HepG2 (cell line): ENCODE results near the gene PRELID2. TPM values are rescaled to one million over a fixed set of nuclear protein-coding genes. Genes with fewer than 3 reads are reported as not detected.
A peak's percentile ranks its signal among the peaks of the same experiment; 100 is the strongest.

Experiments
- ATF2 ChIP-seq: sonication (generic); formaldehyde crosslinking; IDR thresholded peaks from 2 replicates; pipeline ENCODE4 v1.4.0; 2020; ENCODE audit warnings: missing genetic modification reagents
- EEA1 ChIP-seq: sonication (generic); formaldehyde crosslinking; IDR thresholded peaks from 2 replicates; pipeline ENCODE4 v1.5.1; 2020; ENCODE audit warnings: mild to moderate bottlenecking, missing genetic modification reagents, borderline replicate concordance
- FOXJ3 ChIP-seq: sonication (generic); formaldehyde crosslinking; IDR thresholded peaks from 2 replicates; pipeline ENCODE4 v1.4.0; 2020; ENCODE audit warnings: missing genetic modification reagents, mild to moderate bottlenecking, borderline replicate concordance
- GLI4 ChIP-seq: sonication (generic); formaldehyde crosslinking; IDR thresholded peaks from 2 replicates; pipeline ENCODE4 v1.5.1; 2020; ENCODE audit warnings: missing genetic modification reagents, mild to moderate bottlenecking, moderate library complexity, borderline replicate concordance
- HMG20A ChIP-seq: IDR thresholded peaks from 2 replicates; pipeline ENCODE4 v1.6.1; 2016; ENCODE audit warnings: borderline replicate concordance
- KLF15 ChIP-seq: sonication (generic); formaldehyde crosslinking; IDR thresholded peaks from 2 replicates; pipeline ENCODE4 v1.8.1; 2023; ENCODE audit warnings: borderline replicate concordance, mild to moderate bottlenecking, inconsistent platforms, missing genetic modification reagents, mixed read lengths
- KLF6 ChIP-seq: IDR thresholded peaks from 2 replicates; pipeline ENCODE4 v1.8.0; 2016; ENCODE audit warnings: missing biosample characterization, missing genetic modification reagents
- PHF5A ChIP-seq: IDR thresholded peaks from one replicate; pipeline ENCODE4 v1.6.1; 2018; ENCODE audit warnings: low read depth, missing genetic modification reagents; ENCODE audit not compliant: unreplicated experiment
- POLR2G ChIP-seq: fragments of 200-400 bp; formaldehyde crosslinking; IDR thresholded peaks from 2 replicates; pipeline ENCODE4 v1.6.1; 2018; ENCODE audit warnings: mild to moderate bottlenecking, low read depth, low read length, moderate library complexity
- RXRB ChIP-seq: IDR thresholded peaks from 2 replicates; pipeline ENCODE4 v1.6.1; 2016; ENCODE audit warnings: borderline replicate concordance, missing genetic modification reagents, missing compliant biosample characterization
- SKI ChIP-seq: fragments of 450-650 bp; IDR thresholded peaks from one replicate; pipeline ENCODE4 v1.6.1; 2018; ENCODE audit warnings: mild to moderate bottlenecking; ENCODE audit not compliant: partially characterized antibody
- SMAD3 ChIP-seq: sonication (generic); formaldehyde crosslinking; IDR thresholded peaks from 2 replicates; pipeline ENCODE4 v1.4.0; 2020; ENCODE audit warnings: missing genetic modification reagents
- TEF ChIP-seq: sonication (generic); formaldehyde crosslinking; IDR thresholded peaks from 2 replicates; pipeline ENCODE4 v1.5.0; 2020; ENCODE audit warnings: missing genetic modification reagents
- ZBTB49 ChIP-seq: sonication (generic); formaldehyde crosslinking; IDR thresholded peaks from 2 replicates; pipeline ENCODE4 v1.4.0; 2020; ENCODE audit warnings: missing genetic modification reagents, borderline replicate concordance
- ZNF530 ChIP-seq: sonication (generic); formaldehyde crosslinking; IDR thresholded peaks from 2 replicates; pipeline ENCODE4 v1.5.0; 2020; ENCODE audit warnings: low read depth, mild to moderate bottlenecking, missing genetic modification reagents
- ZNF546 ChIP-seq: sonication (generic); formaldehyde crosslinking; conservative IDR thresholded peaks from 2 replicates; pipeline ENCODE4 v1.8.1; 2023; ENCODE audit warnings: mild to moderate bottlenecking, missing genetic modification reagents
- ZNF572 ChIP-seq: sonication (generic); formaldehyde crosslinking; IDR thresholded peaks from 2 replicates; pipeline ENCODE4 v1.5.1; 2020; ENCODE audit warnings: mild to moderate bottlenecking, missing genetic modification reagents
- ZNF580 ChIP-seq: IDR thresholded peaks from 2 replicates; pipeline ENCODE4 v1.6.1; 2016; ENCODE audit warnings: low read depth, borderline replicate concordance
- ZNF678 ChIP-seq: sonication (generic); formaldehyde crosslinking; IDR thresholded peaks from 2 replicates; pipeline ENCODE4 v1.4.0; 2020; ENCODE audit warnings: mild to moderate bottlenecking, missing genetic modification reagents
- ZNF740 ChIP-seq: sonication (generic); formaldehyde crosslinking; IDR thresholded peaks from 2 replicates; pipeline ENCODE4 v1.4.0; 2020; ENCODE audit warnings: missing genetic modification reagents
- ZNF839 ChIP-seq: sonication (generic); formaldehyde crosslinking; IDR thresholded peaks from 2 replicates; pipeline ENCODE4 v1.4.0; 2020; ENCODE audit warnings: missing genetic modification reagents, mild to moderate bottlenecking, borderline replicate concordance
- ZNF891 ChIP-seq: sonication (generic); formaldehyde crosslinking; IDR thresholded peaks from 2 replicates; pipeline ENCODE4 v1.5.0; 2020; ENCODE audit warnings: mild to moderate bottlenecking, missing genetic modification reagents
- polyA plus RNA-seq, 8 experiments: library from polyadenylated mRNA; depleted of rRNA in 3 of 8; stranded (reverse) in 7 of 8; unstranded in 1 of 8; fragments of >200 nt; fragmentation: Illumina TruSeq in 4 of 8; extraction: Trizol in 4 of 8; gene quantifications; 2 replicates each; pipeline versions ENCODE4 v1.2.1 to v1.2.3, GENCODE V29; 2011 to 2016; ENCODE audit warnings: low read depth in 4 of 8, missing spikeins in 1 of 8, mixed read lengths in 1 of 8; ENCODE audit not compliant: insufficient read depth in 1 of 8
- total RNA-seq, 5 experiments: library from RNA; depleted of rRNA; stranded (reverse); fragments of >200 nt; fragmentation: Illumina TruSeq; extraction: Trizol; gene quantifications; 2 replicates each; pipeline ENCODE4 v1.2.3, GENCODE V29; 2016; ENCODE audit warnings: low read depth in 1 of 5

The PRELID2 gene
- total and polyA plus RNA-seq, 2 of the 13 experiments (the other 11 are each of a cell fraction or from before 2014, with no cell fraction given), result 10.0 to 22.9 TPM

GRCh38 chr5:145834917-145835847 is at the start of gene PRELID2 (continued):
- no peak for TF ChIP-seq ZBTB49 (CRISPR knock-in tag)
- TF ChIP-seq KLF6 (CRISPR knock-in tag), result peak; percentile 91
- TF ChIP-seq SKI, result peak; percentile 22
- TF ChIP-seq HMG20A (CRISPR knock-in tag), result no peak; the same call in 1 of the 2 replicates
- TF ChIP-seq POLR2G, result peak; percentile 87
- TF ChIP-seq EEA1, result no peak
- TF ChIP-seq ZNF678 (CRISPR knock-in tag), result no peak
- TF ChIP-seq ZNF530 (CRISPR knock-in tag), result no peak
- TF ChIP-seq ZNF839 (CRISPR knock-in tag), result no peak
- 0 out of 2 replicates have a peak, but pooled peaks have one; percentile 64 for TF ChIP-seq ZNF546 (CRISPR knock-in tag)
- 0 out of 2 replicates have a peak, but pooled peaks have one; percentile 44 for TF ChIP-seq ATF2 (CRISPR knock-in tag)
- TF ChIP-seq ZNF580, result peak; percentile 18; the same call in 1 of the 2 replicates
- peak; percentile 36; the same call in 1 of the 2 replicates for TF ChIP-seq GLI4 (CRISPR knock-in tag)
- no peak for TF ChIP-seq ZNF891 (CRISPR knock-in tag)
- peak; percentile 56; the same call in 1 of the 2 replicates for TF ChIP-seq RXRB (CRISPR knock-in tag)
- peak; percentile 16; the same call in 1 of the 2 replicates for TF ChIP-seq FOXJ3 (CRISPR knock-in tag)
- peak; percentile 51; the same call in 1 of the 2 replicates for TF ChIP-seq ZNF740
- no peak for TF ChIP-seq TEF
- TF ChIP-seq SMAD3, result peak; percentile 84; the same call in 1 of the 2 replicates
- TF ChIP-seq ZNF572, result no peak
- TF ChIP-seq PHF5A, result no peak
- 0 out of 2 replicates have a peak, but pooled peaks have one; percentile 10 for TF ChIP-seq KLF15
